MM.1S (cell line): Measurements from ENCODE around the gene IGF2BP3.

Experiments
- DNase-seq: peaks from one replicate; pipeline ENCODE4 v3.0.0-alpha.2; 2015
- H2AFZ ChIP-seq: fragments of 300-600 bp; sonication (generic); 2 replicates; pipeline ENCODE4 v1.6.0; 2016; ENCODE audit warnings: antibody characterized with exemption, low read length
- H3F3A ChIP-seq: fragments of 300-600 bp; sonication (generic); 2 replicates; pipeline ENCODE4 v1.6.1; 2016; ENCODE audit warnings: mild to moderate bottlenecking, antibody characterized with exemption, low read length, moderate library complexity, mixed read lengths; ENCODE audit not compliant: insufficient read depth
- H3K27ac ChIP-seq: fragments of 300-600 bp; sonication (generic); 2 replicates; pipeline ENCODE4 v1.5.1; 2016; ENCODE audit warnings: mild to moderate bottlenecking, low read length
- H3K27me3 ChIP-seq: fragments of 300-600 bp; sonication (generic); replicated peaks from 2 replicates; pipeline ENCODE4 v1.6.0; 2016; ENCODE audit warnings: low read length; ENCODE audit not compliant: insufficient read depth
- H3K36me3 ChIP-seq: fragments of 300-600 bp; sonication (generic); replicated peaks from 2 replicates; pipeline ENCODE4 v1.6.1; 2016; ENCODE audit warnings: mild to moderate bottlenecking, low read length, mixed read lengths; ENCODE audit not compliant: insufficient read depth
- H3K4me1 ChIP-seq: fragments of 300-600 bp; sonication (generic); 2 replicates; pipeline ENCODE4 v1.6.1; 2016; ENCODE audit warnings: low read length, mixed read lengths
- H3K4me2 ChIP-seq: fragments of 300-600 bp; sonication (generic); 2 replicates; pipeline ENCODE4 v1.6.0; 2016; ENCODE audit warnings: low read depth, low read length
- H3K4me3 ChIP-seq: fragments of 300-600 bp; sonication (generic); 2 replicates; pipeline ENCODE4 v1.5.1; 2016; ENCODE audit warnings: low read length, mixed read lengths
- H3K79me2 ChIP-seq: fragments of 300-600 bp; sonication (generic); 2 replicates; pipeline ENCODE4 v1.6.1; 2016; ENCODE audit warnings: mixed run types, low read length, mixed read lengths
- H3K9ac ChIP-seq: fragments of 300-600 bp; sonication (generic); 2 replicates; pipeline ENCODE4 v1.6.1; 2016; ENCODE audit warnings: low read length, mixed read lengths
- H3K9me2 ChIP-seq: fragments of 300-600 bp; sonication (generic); replicated peaks from 2 replicates; pipeline ENCODE4 v1.6.1; 2016; ENCODE audit warnings: mild to moderate bottlenecking, low read length, mixed read lengths; ENCODE audit not compliant: insufficient read depth
- H3K9me3 ChIP-seq: fragments of 300-600 bp; sonication (generic); replicated peaks from 2 replicates; pipeline ENCODE4 v1.6.1; 2016; ENCODE audit warnings: mild to moderate bottlenecking, low read length, mixed read lengths; ENCODE audit not compliant: insufficient read depth
- H4K20me1 ChIP-seq: fragments of 300-600 bp; sonication (generic); 2 replicates; pipeline ENCODE4 v1.6.1; 2016; ENCODE audit warnings: mild to moderate bottlenecking, low read length, moderate library complexity, mixed read lengths; ENCODE audit not compliant: insufficient read depth
- CTCF ChIP-seq: fragments of 300-600 bp; sonication (generic); IDR thresholded peaks from 2 replicates; pipeline ENCODE4 v1.5.1; 2016; ENCODE audit warnings: antibody characterized with exemption, low read length, mixed read lengths
- EZH2 ChIP-seq: fragments of 300-600 bp; sonication (generic); optimal IDR thresholded peaks from 2 replicates; pipeline ENCODE3; 2017; ENCODE audit warnings: low read depth, mild to moderate bottlenecking, antibody characterized with exemption, low read length, mixed read lengths
- EZH2phosphoT487 ChIP-seq: fragments of 300-600 bp; sonication (generic); IDR thresholded peaks from 2 replicates; pipeline ENCODE4 v1.6.1; 2018; ENCODE audit warnings: antibody characterized with exemption, low read length

Gene IGF2BP3

GRCh38 chr7:23341846-23342598 is 128.3 kb downstream of the IGF2BP3 start:
- DNase-seq = no peak
- TF ChIP-seq EZH2 (no peak), EZH2phosphoT487 (no peak), CTCF (no peak)
- no peaks in the 10 kb centered on the region for H3F3A ChIP-seq
- no peaks in the 10 kb centered on the region for H3K9me3 ChIP-seq
- no peaks in the 10 kb centered on the region for H3K79me2 ChIP-seq
- no peaks in the 10 kb centered on the region for H4K20me1 ChIP-seq
- H3K27ac ChIP-seq = no peak overlapping the region
- H3K4me3 ChIP-seq = no peak overlapping the region
- no peaks in the 10 kb centered on the region for H3K36me3 ChIP-seq
- H3K4me1 ChIP-seq = peaks cover 7% of the 10 kb centered on the region
- H3K9ac ChIP-seq = no peak overlapping the region
- no peak overlapping the region for H2AFZ ChIP-seq
- H3K4me2 ChIP-seq = no peak overlapping the region
- H3K9me2 ChIP-seq = no peaks in the 10 kb centered on the region
- H3K27me3 ChIP-seq = no peaks in the 10 kb centered on the region

GRCh38 chr7:23338863-23339262 is 131.4 kb downstream of the IGF2BP3 start:
- H3F3A ChIP-seq = no peaks in the 10 kb centered on the region
- no peak overlapping the region for H3K9ac ChIP-seq
- no peaks in the 10 kb centered on the region for H3K36me3 ChIP-seq
- H3K4me2 ChIP-seq = no peak overlapping the region
- H2AFZ ChIP-seq = no peak overlapping the region
- TF ChIP-seq EZH2phosphoT487 (no peak), CTCF (no peak), EZH2 (no peak)
- DNase-seq = no peak
- H3K4me3 ChIP-seq = no peak overlapping the region
- no peaks in the 10 kb centered on the region for H3K27me3 ChIP-seq
- no peaks in the 10 kb centered on the region for H3K79me2 ChIP-seq
- no peak overlapping the region for H3K27ac ChIP-seq
- H4K20me1 ChIP-seq = no peaks in the 10 kb centered on the region
- H3K9me2 ChIP-seq = no peaks in the 10 kb centered on the region
- H3K4me1 ChIP-seq = no peaks in the 10 kb centered on the region
- H3K9me3 ChIP-seq = no peaks in the 10 kb centered on the region

- no peaks in the 10 kb centered on the region for H4K20me1 ChIP-seq
- H3K27ac ChIP-seq = no peak overlapping the region
- H3K4me3 ChIP-seq = no peak overlapping the region
- H3F3A ChIP-seq = no peaks in the 10 kb centered on the region
- H3K79me2 ChIP-seq = no peaks in the 10 kb centered on the region
- DNase-seq = no peak
- no peak overlapping the region for H3K4me2 ChIP-seq
- H3K4me1 ChIP-seq = no peaks in the 10 kb centered on the region
- no peaks in the 10 kb centered on the region for H3K9me2 ChIP-seq
- no peak overlapping the region for H2AFZ ChIP-seq
- H3K9me3 ChIP-seq = no peaks in the 10 kb centered on the region
- no peak overlapping the region for H3K9ac ChIP-seq
- no peaks in the 10 kb centered on the region for H3K27me3 ChIP-seq
- TF ChIP-seq EZH2phosphoT487 (no peak), CTCF (no peak), EZH2 (no peak)
- H3K36me3 ChIP-seq = no peaks in the 10 kb centered on the region
These were observed 131.9 kb downstream of the IGF2BP3 start for GRCh38 chr7:23338439-23338838.
